Measurements from ENCODE around the gene PLCH1. TPM values are rescaled to one million over a fixed set of nuclear protein-coding genes. Genes with fewer than 3 reads are reported as not detected.
A peak's percentile ranks its signal among the peaks of the same experiment; 100 is the strongest.

Gene PLCH1
- total RNA-seq, 2 donors from 2014 or later = 12.0 to 12.4 TPM

DNA sequence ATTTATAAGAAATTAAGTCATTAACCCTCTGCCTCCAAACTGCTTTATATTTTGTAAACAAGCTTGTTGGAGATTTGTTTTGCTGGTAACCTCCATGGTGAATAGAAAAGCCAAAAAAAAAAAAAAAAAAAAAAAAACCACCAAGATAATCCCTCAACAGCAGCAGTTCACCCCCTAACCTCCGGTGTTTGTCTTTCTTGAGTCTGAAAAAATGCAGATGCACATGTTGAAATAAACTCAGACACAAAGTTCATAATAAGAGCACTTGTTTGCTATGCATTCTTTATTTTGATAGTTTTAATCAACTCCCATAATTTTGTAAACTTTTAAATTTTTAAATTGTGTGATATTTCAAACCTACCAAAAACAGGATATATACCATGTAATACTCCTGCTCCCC lies 1.8 kb upstream of the PLCH1 start:
- Mint-ChIP-seq H3K27ac (no peak overlapping the region), H3K36me3 (ENCODE audit: low read depth) (no peaks in the 10 kb centered on the region), H3K4me3 (peak overlapping the region; percentile 98), H3K4me1 (peaks cover 47% of the 10 kb centered on the region), H3K9me3 (no peaks in the 10 kb centered on the region), H3K27me3 (ENCODE audit: insufficient read depth) (peaks cover 12% of the 10 kb centered on the region)
- DNase-seq = no peak
- no peaks in the 10 kb centered on the region for H3K9me3 ChIP-seq (ENCODE audit: control insufficient read depth, low read length)
- peak overlapping the region; percentile 91 for H3K27ac ChIP-seq (ENCODE audit: low read depth, low read length)
- H3K36me3 ChIP-seq (ENCODE audit: control insufficient read depth, insufficient read depth, low read length) = no peaks in the 10 kb centered on the region
- TF ChIP-seq, protein P1, sequence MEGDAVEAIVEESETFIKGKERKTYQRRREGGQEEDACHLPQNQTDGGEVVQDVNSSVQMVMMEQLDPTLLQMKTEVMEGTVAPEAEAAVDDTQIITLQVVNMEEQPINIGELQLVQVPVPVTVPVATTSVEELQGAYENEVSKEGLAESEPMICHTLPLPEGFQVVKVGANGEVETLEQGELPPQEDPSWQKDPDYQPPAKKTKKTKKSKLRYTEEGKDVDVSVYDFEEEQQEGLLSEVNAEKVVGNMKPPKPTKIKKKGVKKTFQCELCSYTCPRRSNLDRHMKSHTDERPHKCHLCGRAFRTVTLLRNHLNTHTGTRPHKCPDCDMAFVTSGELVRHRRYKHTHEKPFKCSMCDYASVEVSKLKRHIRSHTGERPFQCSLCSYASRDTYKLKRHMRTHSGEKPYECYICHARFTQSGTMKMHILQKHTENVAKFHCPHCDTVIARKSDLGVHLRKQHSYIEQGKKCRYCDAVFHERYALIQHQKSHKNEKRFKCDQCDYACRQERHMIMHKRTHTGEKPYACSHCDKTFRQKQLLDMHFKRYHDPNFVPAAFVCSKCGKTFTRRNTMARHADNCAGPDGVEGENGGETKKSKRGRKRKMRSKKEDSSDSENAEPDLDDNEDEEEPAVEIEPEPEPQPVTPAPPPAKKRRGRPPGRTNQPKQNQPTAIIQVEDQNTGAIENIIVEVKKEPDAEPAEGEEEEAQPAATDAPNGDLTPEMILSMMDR (conservative IDR thresholded peaks at IDR 0.05) = no peak
- peaks cover 19% of the 10 kb centered on the region for H3K4me1 ChIP-seq (ENCODE audit: control insufficient read depth, insufficient read depth, low read length)
- H3K4me3 ChIP-seq (ENCODE audit: low read length) = peak overlapping the region; percentile 48
- 70% methylated on average over 1 of the region's 1 CpG; no CpG with 5 or more reads in 1 of the 2 experiments for WGBS, 2 experiments (ENCODE audit: insufficient coverage in 1 of 2, insufficient read length in 1 of 2)
- H3K27me3 ChIP-seq (ENCODE audit: control insufficient read depth, insufficient read depth, low read length, poor library complexity, severe bottlenecking) = no peaks in the 10 kb centered on the region
- no peak overlapping the region for H3K9ac ChIP-seq (ENCODE audit: extremely low read depth, low read length, poor library complexity, severe bottlenecking)

DNA sequence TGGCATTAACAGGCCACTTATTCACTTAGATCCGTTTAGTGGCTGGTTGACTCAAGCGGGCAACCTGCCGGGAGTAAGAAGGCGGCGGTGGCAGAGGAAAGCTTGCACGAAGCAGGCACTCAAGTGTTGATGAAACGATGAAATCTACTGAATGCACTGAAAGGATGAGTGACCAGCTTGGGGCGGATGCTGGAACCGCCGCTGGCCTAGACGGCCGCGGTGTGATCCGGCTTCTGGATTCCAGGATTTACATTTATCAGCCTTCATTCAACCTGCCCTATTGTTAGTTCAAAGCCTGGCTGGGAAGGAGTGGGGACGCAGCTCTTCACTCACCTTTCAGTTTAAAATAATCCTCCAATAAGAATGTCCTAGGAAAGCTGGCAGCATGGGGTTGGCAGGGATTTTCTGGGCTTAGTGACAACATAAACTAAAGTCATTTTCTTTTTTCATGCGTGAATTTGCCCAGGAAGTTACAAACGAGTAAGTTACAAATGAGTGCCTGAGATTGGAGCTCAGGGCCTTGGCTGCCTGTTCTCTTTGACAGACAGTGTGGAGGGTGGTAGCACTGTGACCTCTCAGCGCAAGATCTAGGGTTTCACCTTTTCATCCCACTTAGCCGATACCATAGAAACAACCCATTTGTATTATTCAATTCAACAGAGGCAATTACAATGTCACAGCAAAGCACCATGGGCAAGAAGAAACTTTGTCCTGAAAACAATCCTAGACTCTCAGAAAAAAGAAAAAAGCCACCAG lies 1.1 kb upstream of the PLCH1 start:
- Mint-ChIP-seq H3K9me3 (no peaks in the 10 kb centered on the region), H3K27me3 (ENCODE audit: insufficient read depth) (peaks cover 12% of the 10 kb centered on the region), H3K27ac (peak overlapping the region; percentile 87), H3K4me1 (peaks cover 47% of the 10 kb centered on the region), H3K36me3 (ENCODE audit: low read depth) (no peaks in the 10 kb centered on the region), H3K4me3 (peak overlapping the region; percentile 98)
- Histone ChIP-seq H3K4me1 (ENCODE audit: control insufficient read depth, insufficient read depth, low read length) (peaks cover 19% of the 10 kb centered on the region), H3K9ac (ENCODE audit: extremely low read depth, low read length, poor library complexity, severe bottlenecking) (no peak overlapping the region), H3K27ac (ENCODE audit: low read depth, low read length) (peak overlapping the region; percentile 91), H3K36me3 (ENCODE audit: control insufficient read depth, insufficient read depth, low read length) (no peaks in the 10 kb centered on the region), H3K9me3 (ENCODE audit: control insufficient read depth, low read length) (no peaks in the 10 kb centered on the region), H3K27me3 (ENCODE audit: control insufficient read depth, insufficient read depth, low read length, poor library complexity, severe bottlenecking) (no peaks in the 10 kb centered on the region), H3K4me3 (ENCODE audit: low read length) (peak overlapping the region; percentile 48)
- peak; percentile 88 for DNase-seq
- TF ChIP-seq, protein P1 (conservative IDR thresholded peaks at IDR 0.05) = no peak
- 12% methylated on average over 16 to 19 of the region's 19 CpGs for WGBS, 2 experiments (ENCODE audit: insufficient coverage in 1 of 2, insufficient read length in 1 of 2)

DNA sequence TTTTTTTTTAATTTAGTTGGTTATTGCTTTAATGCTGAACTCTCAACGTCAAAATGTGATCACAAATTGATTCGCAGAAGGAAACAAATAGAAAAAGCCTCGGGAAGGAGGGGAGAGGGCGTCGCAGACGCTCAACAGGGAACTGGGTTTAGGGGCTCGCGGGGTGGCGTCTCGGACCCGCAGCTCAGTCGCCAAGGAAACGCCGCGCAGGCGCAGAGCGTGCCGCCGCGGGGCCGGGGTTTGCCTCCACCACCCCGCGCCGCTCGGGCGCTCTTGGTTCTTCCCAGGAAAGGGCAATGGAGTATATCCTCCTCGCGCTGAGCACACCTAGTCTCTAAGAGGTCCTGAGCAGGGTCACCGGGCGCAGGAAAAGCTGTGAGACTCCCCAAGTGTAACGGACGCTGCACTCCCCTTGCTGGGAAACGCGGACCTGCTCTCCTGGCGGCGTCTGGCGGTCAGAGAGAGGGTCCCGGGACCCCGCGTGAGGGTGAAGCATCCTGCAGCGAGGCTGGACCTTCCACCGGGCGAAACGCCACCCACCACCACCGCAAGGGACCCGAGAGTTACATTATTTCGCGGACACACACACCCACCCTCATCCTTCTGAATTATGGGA lies 753 bp downstream of the PLCH1 start:
- H3K9me3 Mint-ChIP-seq = no peaks in the 10 kb centered on the region
- H3K4me1 Mint-ChIP-seq = peaks cover 45% of the 10 kb centered on the region

More for the DNA sequence above, 753 bp downstream of the PLCH1 start:
- Histone ChIP-seq H3K9me3 (ENCODE audit: control insufficient read depth, low read length) (no peaks in the 10 kb centered on the region), H3K27me3 (ENCODE audit: control insufficient read depth, insufficient read depth, low read length, poor library complexity, severe bottlenecking) (no peaks in the 10 kb centered on the region), H3K9ac (ENCODE audit: extremely low read depth, low read length, poor library complexity, severe bottlenecking) (peak overlapping the region; percentile 80), H3K27ac (ENCODE audit: low read depth, low read length) (peak overlapping the region; percentile 60), H3K36me3 (ENCODE audit: control insufficient read depth, insufficient read depth, low read length) (no peaks in the 10 kb centered on the region), H3K4me1 (ENCODE audit: control insufficient read depth, insufficient read depth, low read length) (peaks cover 16% of the 10 kb centered on the region), H3K4me3 (ENCODE audit: low read length) (peak overlapping the region; percentile 97)
- TF ChIP-seq, protein P1 (conservative IDR thresholded peaks at IDR 0.05) = no peak
- 0% methylated on average over 21 to 48 of the region's 48 CpGs for WGBS, 2 experiments (ENCODE audit: insufficient coverage in 1 of 2, insufficient read length in 1 of 2)
- Mint-ChIP-seq H3K27me3 (ENCODE audit: insufficient read depth) (peaks cover 12% of the 10 kb centered on the region), H3K27ac (peak overlapping the region; percentile 83), H3K4me3 (peak overlapping the region; percentile 98), H3K36me3 (ENCODE audit: low read depth) (no peaks in the 10 kb centered on the region)
- peak; percentile 95 for DNase-seq
